HG03439 (cell line): ENCODE data around the gene TCEAL7.

ENCODE experiments used
- ATAC-seq: cut with Tn5 transposase; IDR thresholded peaks from one replicate; pipeline ENCODE4 v1.9.1; 2021; ENCODE audit warnings: mild to moderate bottlenecking, moderate library complexity; ENCODE audit not compliant: unreplicated experiment

Gene TCEAL7

GRCh38 chrX:103363046-103363445 is 33.0 kb downstream of the TCEAL7 start:
- ATAC-seq, result no peak

GRCh38 chrX:103367502-103367901 is 37.5 kb downstream of the TCEAL7 start:
- ATAC-seq, result no peak

GRCh38 chrX:103369479-103369878 is 39.4 kb downstream of the TCEAL7 start:
- no peak for ATAC-seq

- ATAC-seq, result no peak
Observed at GRCh38 chrX:103372886-103373285, 42.8 kb downstream of the TCEAL7 start.

- ATAC-seq, result no peak
Observed at GRCh38 chrX:103373581-103373980, 43.5 kb downstream of the TCEAL7 start.

- no peak for ATAC-seq
Observed at GRCh38 chrX:103376118-103376978, 46.3 kb downstream of the TCEAL7 start, which contains the start of gene BEX3. Gene BEX3 (plus strand): TSS chrX:103376538. CDS start chrX:103377522, 984 bp downstream.

- no peak for ATAC-seq
Observed at GRCh38 chrX:103376979-103377324, 46.9 kb downstream of the TCEAL7 start.

GRCh38 chrX:103378990-103379389 is 49.0 kb downstream of the TCEAL7 start:
- ATAC-seq, result no peak
